Naive thymus-derived CD8-positive, alpha-beta T cell (primary cell): ENCODE results near the gene SCN2A. TPM values are rescaled to one million over a fixed set of nuclear protein-coding genes. Genes with fewer than 3 reads are reported as not detected.

Experiments
- ATAC-seq, 2 donors: fragments of 150-1000 bp; cut with Tn5 transposase in 1 of 2; sonication (Bioruptor Pico), chemical (Tn5 transposase) in 1 of 2; 1 replicate in 1 of 2; 2 replicates in 1 of 2; pipeline ENCODE4 v1.10.0; 2021; ENCODE audit warnings: mild to moderate bottlenecking in 2 of 2, moderate library complexity in 2 of 2
- POLR2A ChIA-PET: fragments of 350-600 bp; sonication (Branson Sonifier 250); formaldehyde crosslinking; loops from one replicate; lab custom pipeline; 2021; ENCODE audit warnings: antibody characterized with exemption; lab: Charles Lee
- DNase-seq, 10 donors: peaks; one replicate each; pipeline versions ENCODE4 v3.0.0 to v3.0.0-alpha.2; 2020 to 2022
- H3K27ac Mint-ChIP-seq, 10 donors: one replicate each; pipeline ENCODE4 v1.8.0; 2020 to 2022; ENCODE audit warnings: mild to moderate bottlenecking in 10 of 10, mixed read lengths in 10 of 10, moderate library complexity in 4 of 10, inconsistent platforms in 1 of 10
- H3K27me3 Mint-ChIP-seq, 5 donors: one replicate each; pipeline ENCODE4 v1.8.0; 2021 to 2022; ENCODE audit warnings: mixed read lengths in 5 of 5
- H3K36me3 Mint-ChIP-seq, 3 donors: one replicate each; pipeline ENCODE4 v1.8.0; 2020 to 2022; ENCODE audit warnings: mixed read lengths in 3 of 3, mild to moderate bottlenecking in 2 of 3, inconsistent platforms in 1 of 3
- H3K4me1 Mint-ChIP-seq, 4 donors: one replicate each; pipeline ENCODE4 v1.8.0; 2021 to 2022; ENCODE audit warnings: mixed read lengths in 4 of 4
- H3K4me3 Mint-ChIP-seq, 10 donors: one replicate each; pipeline ENCODE4 v1.8.0; 2020 to 2022; ENCODE audit warnings: mild to moderate bottlenecking in 10 of 10, mixed read lengths in 10 of 10, moderate library complexity in 6 of 10, inconsistent platforms in 1 of 10
- H3K9me3 Mint-ChIP-seq, 9 donors: one replicate each; pipeline ENCODE4 v1.8.0; 2020 to 2022; ENCODE audit warnings: mixed read lengths in 9 of 9, mild to moderate bottlenecking in 3 of 9, inconsistent platforms in 1 of 9, moderate library complexity in 1 of 9
- polyA plus RNA-seq, 3 donors: library from polyadenylated mRNA; unstranded; fragments of 300-500 nt; fragmentation: Illumina TruSeq; gene quantifications; one replicate each; pipeline ENCODE4 v1.2.3, GENCODE V29; 2021
- total RNA-seq, 8 experiments: library from RNA in 2 of 8; stranded (reverse) in 2 of 8; gene quantifications; one replicate each; pipeline ENCODE4 v1.2.3 and lab custom pipeline; 2021 to 2026

The SCN2A gene
- total and polyA plus RNA-seq, 5 experiments from 2014 or later: not detected

- Mint-ChIP-seq H3K27me3 (peaks cover 0 to 2% (median 0%) of the 10 kb centered on the region in 5 donors), H3K4me3 (no peak overlapping the region), H3K36me3 (no peaks in the 10 kb centered on the region), H3K4me1 (peaks cover 0 to 9% (median 0%) of the 10 kb centered on the region in 4 donors), H3K27ac (no peak overlapping the region), H3K9me3 (no peaks in the 10 kb centered on the region)
- DNase-seq (no peak), ATAC-seq (no peak)
- POLR2A ChIA-PET: no interaction called here
These were observed 197.3 kb downstream of the SCN2A start for GRCh38 chr2:165436559-165436958.

GRCh38 chr2:165440367-165440766 lies 201.2 kb downstream of the SCN2A start:
- Mint-ChIP-seq H3K4me3 (no peak overlapping the region), H3K4me1 (peaks cover 6 to 23% (median 14%) of the 10 kb centered on the region in 4 donors), H3K27me3 (peaks cover 0 to 2% (median 0%) of the 10 kb centered on the region in 5 donors), H3K27ac (no peak overlapping the region), H3K36me3 (no peaks in the 10 kb centered on the region), H3K9me3 (peaks cover 0 to 2% (median 0%) of the 10 kb centered on the region in 9 donors)
- DNase-seq (no peak), ATAC-seq (no peak)
- POLR2A ChIA-PET: no interaction called here

Other genes starting within 250 kb of the SCN2A start
- under 1 TPM; 0.26 to 0.27 TPM for gene SCN3A, start 35.4 kb upstream of the SCN2A start, total RNA-seq
- gene SCN3A, start 35.4 kb upstream of the SCN2A start, polyA plus RNA-seq: not detected
- not detected for gene CSRNP3, start 230.3 kb downstream of the SCN2A start, total RNA-seq
- not detected for gene CSRNP3, start 230.3 kb downstream of the SCN2A start, polyA plus RNA-seq